GM12875 (cell line): Measurements from ENCODE around the gene PAX2.
"Not testable (repeated sequence)": the region's sequence is repeated elsewhere in the genome, so short reads cannot be mapped to it uniquely, and the experiment has no call there.

Source experiments
- H3K4me3 ChIP-seq: one replicate; pipeline ENCODE4 v1.5.1; 2011; ENCODE audit warnings: low read depth, low read length, control low read depth
- CTCF ChIP-seq: IDR thresholded peaks from 2 replicates; pipeline ENCODE4 v1.5.1; 2011; ENCODE audit warnings: low read depth, mild to moderate bottlenecking, control low read depth, inconsistent platforms, low read length, moderate library complexity, borderline replicate concordance; ENCODE audit not compliant: insufficient read depth

Gene PAX2

GRCh38 chr10:100744987-100745881 lies at the start of gene PAX2:
Gene PAX2, plus strand, starts transcription at chr10:100745582. Its CDS starts 679 bp downstream, at chr10:100746261.
- TF ChIP-seq CTCF = no peak
- H3K4me3 ChIP-seq = no peak within 1 kb of the TSS

DNA sequence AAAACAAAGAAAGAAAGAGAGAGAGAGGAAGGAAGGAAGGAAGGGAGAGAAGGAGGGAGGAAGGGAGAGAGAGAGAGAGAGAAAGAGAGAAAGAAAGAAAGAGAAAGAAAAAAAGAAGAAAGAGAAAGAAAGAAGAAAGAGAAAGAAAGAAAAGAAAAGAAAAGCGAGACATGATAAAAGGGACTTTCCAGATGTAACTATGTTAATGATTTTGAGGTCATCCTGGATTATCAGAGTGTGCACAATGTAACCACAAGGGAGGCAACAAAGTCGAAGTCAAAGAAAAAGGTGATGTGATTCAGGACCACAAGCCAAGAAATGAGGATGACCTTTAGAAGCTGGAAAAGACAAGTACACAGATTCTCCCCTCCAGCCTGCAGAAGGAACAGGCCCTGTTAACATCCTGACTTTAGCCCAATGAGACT lies 48.9 kb upstream of the PAX2 start:
- no peak for TF ChIP-seq CTCF
- H3K4me3 ChIP-seq = no peak overlapping the region

DNA sequence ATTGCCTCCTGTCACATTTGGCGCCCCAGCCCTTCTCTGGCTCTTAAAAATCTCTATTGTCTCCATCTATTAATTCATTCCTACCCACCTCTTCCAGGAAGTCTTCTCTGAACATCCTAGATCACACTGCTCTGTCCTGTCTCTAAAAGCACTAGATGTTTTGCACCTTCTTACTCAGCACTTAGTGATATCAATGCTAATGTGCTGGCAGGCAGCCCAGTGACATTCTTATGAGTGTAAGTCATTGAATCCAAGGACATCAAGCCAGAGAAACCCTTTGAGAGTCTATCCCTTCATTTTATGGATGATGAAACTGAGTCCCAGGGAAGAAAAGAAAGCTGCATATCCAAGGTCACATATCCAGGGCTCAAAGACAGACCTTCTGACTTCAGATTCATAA lies 48.3 kb upstream of the PAX2 start:
- no peak for TF ChIP-seq CTCF

DNA sequence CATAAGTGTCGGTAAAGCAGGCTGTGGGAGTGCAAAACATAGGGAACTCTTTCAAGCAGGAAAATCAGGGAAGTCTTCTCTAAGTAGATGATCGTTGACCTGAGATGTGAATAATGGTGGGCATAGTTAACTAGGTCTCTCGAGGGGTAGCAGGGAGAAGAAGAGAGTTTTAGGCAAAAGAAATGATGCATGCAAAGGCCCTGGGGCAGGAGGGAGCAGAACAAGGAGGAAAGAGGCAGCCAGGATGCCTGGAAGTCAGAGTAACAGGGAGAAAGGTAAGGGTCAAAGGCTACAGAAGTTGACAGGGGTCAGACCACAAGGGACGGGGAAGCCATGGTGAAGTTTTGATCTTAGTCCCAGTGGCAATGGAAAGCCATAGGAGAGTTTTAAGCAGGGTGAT lies 47.8 kb upstream of the PAX2 start:
- TF ChIP-seq CTCF = no peak

More for the DNA sequence above, 48.3 kb upstream of the PAX2 start:
- no peak overlapping the region for H3K4me3 ChIP-seq

GRCh38 chr10:100701704-100702103 lies 43.7 kb upstream of the PAX2 start:
- not testable (repeated sequence) for H3K4me3 ChIP-seq

More for the DNA sequence above, 47.8 kb upstream of the PAX2 start:
- H3K4me3 ChIP-seq = no peak overlapping the region

- TF ChIP-seq CTCF = no peak
These were observed 40.2 kb upstream of the PAX2 start for GRCh38 chr10:100705139-100705538.

DNA sequence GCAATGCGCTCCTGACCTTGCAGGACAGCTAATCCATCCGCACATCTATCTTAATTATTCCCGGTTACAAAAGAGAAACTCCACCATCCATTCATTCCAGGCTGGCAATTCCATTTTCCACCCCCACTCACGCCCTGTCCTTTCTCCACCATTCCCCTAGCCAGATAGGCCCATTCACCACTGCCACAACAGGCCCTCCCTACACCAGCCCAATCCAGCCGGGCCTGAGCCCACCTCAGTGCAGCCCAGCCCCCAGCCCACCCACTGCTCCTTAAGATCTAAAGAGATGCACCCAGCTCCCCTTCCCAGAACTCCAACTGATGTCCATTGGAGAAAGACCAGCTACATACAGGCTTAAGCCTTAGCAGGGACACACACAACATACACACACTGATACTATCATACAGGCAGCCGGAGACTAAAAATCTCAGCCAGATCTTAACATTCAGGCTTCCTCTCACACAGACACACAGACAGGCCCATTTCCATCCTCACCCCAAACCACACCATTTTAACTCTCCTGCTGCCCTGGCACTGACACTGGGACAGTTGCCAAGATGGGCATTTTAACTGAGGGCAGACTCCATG lies 38.0 kb upstream of the PAX2 start:
- H3K4me3 ChIP-seq = no peak overlapping the region
- TF ChIP-seq CTCF = no peak

More at GRCh38 chr10:100705139-100705538, 40.2 kb upstream of the PAX2 start:
- no peak overlapping the region for H3K4me3 ChIP-seq
